ENCODE measurements around the gene CST3.
"Not testable (repeated sequence)": the region's sequence is repeated elsewhere in the genome, so short reads cannot be mapped to it uniquely, and the experiment has no call there.

CST3 gene

DNA sequence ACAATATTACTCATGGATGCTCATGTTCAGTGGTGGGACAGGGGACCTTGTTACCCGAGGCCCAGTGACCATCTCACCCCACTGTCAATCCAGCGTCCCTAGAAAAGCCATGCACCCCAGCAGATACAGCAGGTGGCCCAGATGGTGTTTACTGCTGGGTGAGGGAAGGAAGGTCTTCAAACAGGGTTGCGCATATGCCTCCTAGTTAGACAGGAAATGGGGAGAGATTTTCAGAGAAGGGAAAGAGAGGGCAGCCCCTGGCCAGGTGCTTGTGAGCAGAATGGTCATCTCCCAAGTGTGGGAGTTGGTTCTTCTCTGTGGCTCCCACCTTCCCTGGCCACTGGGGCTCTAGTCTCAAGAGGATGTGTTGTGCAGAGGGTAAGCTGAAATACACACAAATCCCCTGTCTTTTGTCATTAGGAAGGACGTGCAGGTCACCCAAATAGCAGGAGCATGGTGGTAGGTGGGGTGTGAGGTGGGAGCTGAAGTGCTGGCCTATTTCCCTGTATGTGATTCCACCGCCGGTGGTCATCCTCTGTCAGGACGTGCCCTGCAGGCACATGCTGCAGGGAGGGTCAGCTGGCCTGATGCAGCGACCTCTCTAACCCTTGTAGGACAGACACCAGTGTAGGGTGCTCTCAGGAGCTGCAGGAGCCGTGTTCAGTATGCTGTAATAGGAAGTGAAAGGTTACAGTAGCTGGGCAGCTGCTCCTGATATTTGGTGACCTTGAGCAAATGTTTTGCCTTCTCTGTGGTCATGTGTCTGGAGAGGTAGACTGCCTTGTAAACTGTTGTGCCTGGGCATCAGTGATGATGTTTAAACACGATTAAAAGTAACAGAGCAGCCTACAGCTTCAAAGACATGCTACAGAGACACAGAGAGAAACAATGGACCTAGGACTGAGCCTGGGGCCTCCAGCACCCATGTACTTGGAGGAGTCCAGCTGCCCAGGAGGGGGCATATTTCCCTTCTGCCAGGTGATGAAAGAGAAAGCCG, 3.2 kb upstream of the CST3 start:
- in situ Hi-C loops (cut with HindIII; ENCODE audit: low sequenced_read_pairs): no loop called here
- no peak overlapping the region for H3K4me3 ChIP-seq (ENCODE audit: low read depth, low read length)
- no peak for TF ChIP-seq CTCF (IDR thresholded peaks at IDR 0.05; ENCODE audit: low read depth, low read length, missing control alignments)
- no peak for DNase-seq (ENCODE audit: low read depth)

GRCh38 chr20:23640018-23640601, 2.4 kb upstream of the CST3 start:
- TF ChIP-seq CTCF (IDR thresholded peaks at IDR 0.05; ENCODE audit: low read depth, low read length, missing control alignments): no peak
- no peak for DNase-seq (ENCODE audit: low read depth)
- in situ Hi-C loops (cut with HindIII; ENCODE audit: low sequenced_read_pairs): no loop called here
- no peak overlapping the region for H3K4me3 ChIP-seq (ENCODE audit: low read depth, low read length)

DNA sequence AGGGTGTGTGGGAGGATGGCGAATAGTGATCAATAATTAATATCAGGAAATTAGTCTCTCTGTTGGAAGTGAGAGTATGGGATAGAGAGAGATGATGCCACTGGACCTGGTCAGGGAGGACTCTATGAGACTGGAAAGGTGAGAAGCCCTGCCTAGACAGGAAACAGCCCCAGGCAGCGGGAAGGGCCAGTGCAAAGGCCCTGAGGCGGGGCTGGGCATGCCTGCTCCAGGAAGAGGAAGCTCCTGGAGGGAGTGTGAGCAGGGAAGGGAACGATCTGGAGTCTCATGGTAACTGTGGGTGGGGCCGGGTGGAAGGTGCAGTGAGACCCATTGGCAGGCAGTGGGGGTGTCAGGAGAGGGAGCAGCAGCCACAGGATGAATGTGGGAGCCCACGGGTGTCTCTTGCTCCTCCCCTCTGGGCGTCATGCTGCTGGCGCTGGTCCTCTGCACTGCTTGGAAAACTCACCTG, 1.8 kb upstream of the CST3 start:
- no peak for DNase-seq (ENCODE audit: low read depth)
- in situ Hi-C loops (cut with HindIII; ENCODE audit: low sequenced_read_pairs): no loop called here
- no peak overlapping the region for H3K4me3 ChIP-seq (ENCODE audit: low read depth, low read length)
- no peak for TF ChIP-seq CTCF (IDR thresholded peaks at IDR 0.05; ENCODE audit: low read depth, low read length, missing control alignments)

DNA sequence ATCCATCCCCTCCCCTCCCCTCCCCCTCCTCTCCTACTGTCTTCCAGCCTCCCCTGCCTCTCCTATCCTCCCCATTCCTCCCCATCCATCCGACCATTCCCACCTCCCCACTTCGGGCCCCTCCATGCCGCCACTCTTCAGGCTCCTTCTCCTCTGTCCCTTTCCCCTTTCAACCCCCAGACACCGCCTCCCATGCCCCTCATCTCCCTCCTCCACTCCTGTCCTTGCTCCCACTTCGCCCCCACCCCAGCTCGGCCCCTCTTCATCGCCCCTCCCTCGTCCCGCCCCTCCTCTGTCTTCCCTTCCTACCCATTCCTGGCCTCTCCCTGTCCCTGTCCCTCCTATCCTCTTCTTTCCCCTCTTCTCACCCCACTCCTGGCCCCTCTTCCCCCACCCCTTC, 554 bp upstream of the CST3 start:
- no peak for TF ChIP-seq CTCF (IDR thresholded peaks at IDR 0.05; ENCODE audit: low read depth, low read length, missing control alignments)
- no peak overlapping the region for H3K4me3 ChIP-seq (ENCODE audit: low read depth, low read length)
- in situ Hi-C loops (cut with HindIII; ENCODE audit: low sequenced_read_pairs): no loop called here
- DNase-seq (ENCODE audit: low read depth): no peak

GRCh38 chr20:23636908-23637281, 860 bp downstream of the CST3 start:
- DNase-seq (ENCODE audit: low read depth): no peak
- TF ChIP-seq CTCF (IDR thresholded peaks at IDR 0.05; ENCODE audit: low read depth, low read length, missing control alignments): no peak
- peak overlapping the region; percentile 79 for H3K4me3 ChIP-seq (ENCODE audit: low read depth, low read length)
- in situ Hi-C loops (cut with HindIII; ENCODE audit: low sequenced_read_pairs): no loop called here

GRCh38 chr20:23636182-23636907, 1.4 kb downstream of the CST3 start:
- no peak for TF ChIP-seq CTCF (IDR thresholded peaks at IDR 0.05; ENCODE audit: low read depth, low read length, missing control alignments)
- in situ Hi-C loops (cut with HindIII; ENCODE audit: low sequenced_read_pairs): no loop called here
- peak overlapping the region; percentile 79 for H3K4me3 ChIP-seq (ENCODE audit: low read depth, low read length)
- DNase-seq (ENCODE audit: low read depth): no peak

DNA sequence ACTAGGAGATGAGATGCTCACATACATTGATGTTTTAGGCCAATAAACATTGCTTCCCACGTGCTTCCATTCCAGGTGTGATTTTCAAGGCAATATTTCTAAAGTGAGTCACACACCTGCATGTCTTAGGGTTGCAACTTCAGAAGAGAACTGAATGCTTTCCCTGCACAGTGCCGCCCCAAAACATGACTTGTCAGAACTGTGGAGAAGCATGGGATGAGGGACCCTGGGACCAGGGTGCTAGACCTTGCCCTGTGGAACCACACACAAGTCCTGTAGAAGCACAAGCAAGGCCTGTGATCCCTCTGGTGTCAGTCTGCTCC, 2.0 kb downstream of the CST3 start:
- peak overlapping the region; percentile 79 for H3K4me3 ChIP-seq (ENCODE audit: low read depth, low read length)
- DNase-seq (ENCODE audit: low read depth); in situ Hi-C loops (cut with HindIII; ENCODE audit: low sequenced_read_pairs): not testable (repeated sequence)
